ENCODE measurements around the gene FHOD3. TPM values are rescaled to one million over a fixed set of nuclear protein-coding genes. Genes with fewer than 3 reads are reported as not detected.

FHOD3 gene
- total and polyA plus RNA-seq, 2 of the 8 experiments (the other 6 are each of a cell fraction or from before 2014, with no cell fraction given) = 9.7 to 10.5 TPM

DNA sequence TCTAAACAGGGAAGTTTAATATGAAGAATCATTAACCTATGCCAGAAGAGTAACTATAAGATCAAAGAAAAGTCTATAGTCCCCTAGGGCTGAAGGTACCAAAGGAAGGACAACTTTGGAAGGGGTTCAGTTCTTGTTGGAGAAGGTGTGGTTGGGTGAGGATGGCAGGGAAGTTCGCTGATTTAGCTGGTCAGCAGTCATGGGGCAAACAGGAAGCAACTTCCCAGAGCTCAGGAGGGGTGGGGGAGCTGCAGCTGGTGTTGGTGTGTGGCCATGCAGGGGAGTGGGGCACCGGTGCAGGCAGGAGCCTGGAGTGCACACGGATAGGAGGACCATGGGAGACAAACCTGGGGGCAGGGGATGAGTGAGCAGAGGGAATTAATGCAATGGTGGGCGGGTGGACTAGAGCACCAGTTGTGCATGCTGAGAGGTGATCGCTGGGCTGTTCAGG is 34.0 kb downstream of the FHOD3 start:
- Histone ChIP-seq H3K9me3 (ENCODE audit: insufficient read depth in 2 of 2, low read depth in 1 of 2, low read length in 1 of 2) (no peaks in the 10 kb centered on the region), H2BK5ac (ENCODE audit: low read depth, low read length) (no peak overlapping the region; the same call in 1 of the 2 replicates), H4K91ac (replicated peaks; ENCODE audit: insufficient read length, low read length) (no peak overlapping the region), H3K4ac (replicated peaks; ENCODE audit: insufficient read length, low read depth, low read length) (no peak overlapping the region), H2BK12ac (ENCODE audit: low read depth, low read length) (no peak overlapping the region), H3K18ac (ENCODE audit: extremely low read depth, low read length) (no peak overlapping the region), H4K8ac (ENCODE audit: extremely low read depth, insufficient read depth, low read length) (no peak overlapping the region), H3K27ac (ENCODE audit: low read depth, low read length) (no peak overlapping the region), H3K4me3 (ENCODE audit: extremely low read depth in 1 of 4, insufficient read depth in 2 of 4, low read depth in 3 of 4, low read length in 4 of 4) (no peak overlapping the region), H3K9ac (replicated peaks in 1 of 4; ENCODE audit: extremely low read depth in 1 of 4, low read depth in 3 of 4, low read length in 3 of 4) (no peak overlapping the region), H4K5ac (ENCODE audit: insufficient read length, low read depth, low read length) (no peak overlapping the region), H3K79me1 (ENCODE audit: low read depth, low read length) (no peaks in the 10 kb centered on the region), H2BK120ac (replicated peaks; ENCODE audit: low read depth, low read length) (no peak overlapping the region), H2BK15ac (ENCODE audit: low read length) (no peak overlapping the region), H2AK5ac (ENCODE audit: low read depth, low read length) (no peak overlapping the region), H3K4me1 (replicated peaks in 1 of 4; ENCODE audit: control insufficient read depth in 3 of 4, insufficient read depth in 4 of 4, low read length in 3 of 4) (peaks cover 3 to 13% (median 9%) of the 10 kb centered on the region in 4 experiments), H3K27me3 (replicated peaks in 1 of 4; ENCODE audit: control insufficient read depth in 3 of 4, extremely low read depth in 1 of 4, insufficient read depth in 3 of 4, low read length in 3 of 4) (no peaks in the 10 kb centered on the region), H3K4me2 (ENCODE audit: insufficient read depth in 1 of 2, low read depth in 2 of 2, low read length in 2 of 2) (no peak overlapping the region), H2BK20ac (ENCODE audit: low read length) (no peak overlapping the region), H2AFZ (ENCODE audit: low read length) (no peak overlapping the region), H3K79me2 (ENCODE audit: control insufficient read depth in 1 of 2, insufficient read depth in 2 of 2, low read length in 2 of 2) (no peaks in the 10 kb centered on the region), H4K20me1 (replicated peaks in 1 of 2; ENCODE audit: control insufficient read depth in 1 of 2, insufficient read depth in 2 of 2, low read length in 2 of 2) (no peaks in the 10 kb centered on the region), H3K14ac (ENCODE audit: insufficient read length) (no peak overlapping the region), H3K36me3 (ENCODE audit: control insufficient read depth in 2 of 4, insufficient read depth in 4 of 4, low read length in 3 of 4) (no peaks in the 10 kb centered on the region), H3K23me2 (ENCODE audit: low read depth, low read length) (no peaks in the 10 kb centered on the region), H3K56ac (replicated peaks; ENCODE audit: insufficient read length, low read depth, low read length) (no peak overlapping the region), H3K23ac (ENCODE audit: insufficient read length) (no peak overlapping the region)
- POLR2A ChIA-PET (ENCODE audit: partially characterized antibody) = no interaction called here
- 80% methylated on average over 5 of the region's 5 CpGs; no CpG with 5 or more reads in 1 of the 2 experiments for WGBS, 2 experiments (ENCODE audit: extremely low coverage in 1 of 2, insufficient coverage in 1 of 2, insufficient read length in 1 of 2, insufficient replicate concordance in 2 of 2, low coverage in 1 of 2, low lambda C conversion rate in 2 of 2, missing lambda C conversion rate in 1 of 2)
- CTCF ChIA-PET (ENCODE audit: partially characterized antibody) = interaction anchor here (1.5 kb wide), 1 partner anchor 81 kb away, joined by 5 read pairs; no protein-coding TSS in a partner anchor
- DNase-seq (ENCODE audit: low read depth in 1 of 2, low spot score in 2 of 2) = peak in 1 of 2 experiments; percentile 28
- no peak for FAIRE-seq
- TF ChIP-seq ASH2L (IDR thresholded peaks at IDR 0.05; ENCODE audit: low read length) (no peak), KDM1A (IDR thresholded peaks at IDR 0.05; ENCODE audit: borderline replicate concordance, low read length) (no peak), TBP (IDR thresholded peaks at IDR 0.05; ENCODE audit: low read depth, low read length) (no peak), NANOG (IDR thresholded peaks at IDR 0.05; ENCODE audit: insufficient read depth, low read depth, low read length, poor library complexity, severe bottlenecking) (no peak), EP300 (IDR thresholded peaks at IDR 0.05; ENCODE audit: borderline replicate concordance in 1 of 2, low read depth in 2 of 2, low read length in 2 of 2) (no peak), SUZ12 (IDR thresholded peaks at IDR 0.05; ENCODE audit: low read length) (no peak)
